AG08396 (cell line): ENCODE measurements around the gene GNAT2.

ENCODE experiments used
- DNase-seq: peaks from one replicate; pipeline ENCODE4 v3.0.0; 2012; ENCODE audit warnings: low spot score, mixed read lengths

GNAT2 gene

DNA sequence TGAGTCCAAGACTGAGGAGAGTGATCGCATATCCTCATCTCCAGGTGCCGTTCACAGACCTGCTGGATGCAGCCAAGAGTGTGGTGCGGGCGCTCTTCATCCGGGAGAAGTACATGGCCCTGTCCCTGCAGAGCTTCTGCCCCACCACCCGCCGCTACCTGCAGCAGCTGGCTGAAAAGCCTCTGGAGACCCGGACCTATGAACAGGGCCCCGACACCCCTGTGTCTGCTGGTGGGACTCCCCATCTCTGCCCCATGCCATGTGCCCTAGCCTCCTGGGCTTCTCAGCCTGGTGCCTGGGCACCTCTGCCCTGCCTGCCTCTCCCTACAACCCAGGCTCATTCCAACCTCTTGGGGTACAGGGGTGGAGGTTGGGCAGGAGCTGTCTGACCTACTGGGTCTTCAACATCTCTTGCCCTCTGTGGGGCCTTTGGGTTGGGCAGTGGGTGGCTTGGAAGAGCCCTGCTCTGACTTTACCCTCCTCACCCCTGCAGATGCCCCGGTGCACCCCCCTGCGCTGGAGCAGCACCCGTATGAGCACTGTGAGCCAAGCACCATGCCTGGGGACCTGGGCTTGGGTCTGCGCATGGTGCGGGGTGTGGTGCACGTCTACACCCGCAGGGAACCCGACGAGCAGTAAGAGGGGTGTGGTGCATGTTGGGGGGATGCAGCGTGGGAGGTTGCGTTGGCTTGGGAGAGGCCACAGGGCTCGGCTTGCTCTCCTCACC, 7.4 kb upstream of the GNAT2 start:
- no peak for DNase-seq

GRCh38 chr1:109625601-109626560, 6.5 kb upstream of the GNAT2 start:
- DNase-seq: no peak

- DNase-seq: no peak
These were observed 5.8 kb upstream of the GNAT2 start for GRCh38 chr1:109625176-109625575.

DNA sequence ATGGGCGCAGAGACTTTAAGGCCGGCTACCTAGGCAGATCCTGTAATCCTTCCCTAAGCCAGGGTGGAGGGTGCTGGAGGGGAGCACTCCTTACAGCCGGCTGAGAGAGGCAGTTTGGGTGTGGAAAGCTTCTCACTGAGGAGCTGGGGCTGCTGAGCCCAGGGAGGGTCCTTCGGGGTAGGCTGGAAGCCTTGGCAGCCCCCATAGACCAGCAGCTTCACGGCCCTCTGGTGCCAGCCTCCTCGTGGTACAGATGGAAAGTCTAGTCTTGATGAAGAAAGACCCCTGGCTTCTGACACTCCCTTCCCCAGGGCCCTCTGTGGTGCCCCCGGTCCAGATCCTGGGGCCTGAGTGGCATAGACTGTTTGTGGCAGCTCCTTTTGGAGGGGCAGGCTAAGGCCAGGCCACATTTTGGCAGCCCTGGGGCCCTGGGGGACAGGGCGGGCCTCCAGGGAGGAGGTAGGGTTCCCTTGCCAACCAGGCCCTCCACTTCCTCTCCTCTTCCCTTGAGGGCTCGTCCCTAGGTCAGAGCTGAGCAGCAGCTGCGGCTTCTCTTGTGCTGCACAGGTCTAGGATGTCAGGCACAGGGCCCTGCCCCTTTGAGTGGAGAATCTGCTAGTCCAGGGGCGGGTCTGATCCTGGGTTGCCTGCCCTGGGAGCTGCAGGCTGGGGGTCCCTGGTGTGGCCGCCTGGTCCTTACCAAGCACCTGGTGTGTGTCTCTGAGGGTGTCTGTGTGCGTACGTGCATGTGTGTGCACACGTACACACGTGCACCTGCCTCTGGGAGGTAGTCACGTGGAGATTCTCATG, 5.0 kb upstream of the GNAT2 start:
- no peak for DNase-seq

GRCh38 chr1:109623601-109624161, 4.3 kb upstream of the GNAT2 start:
- no peak for DNase-seq

DNA sequence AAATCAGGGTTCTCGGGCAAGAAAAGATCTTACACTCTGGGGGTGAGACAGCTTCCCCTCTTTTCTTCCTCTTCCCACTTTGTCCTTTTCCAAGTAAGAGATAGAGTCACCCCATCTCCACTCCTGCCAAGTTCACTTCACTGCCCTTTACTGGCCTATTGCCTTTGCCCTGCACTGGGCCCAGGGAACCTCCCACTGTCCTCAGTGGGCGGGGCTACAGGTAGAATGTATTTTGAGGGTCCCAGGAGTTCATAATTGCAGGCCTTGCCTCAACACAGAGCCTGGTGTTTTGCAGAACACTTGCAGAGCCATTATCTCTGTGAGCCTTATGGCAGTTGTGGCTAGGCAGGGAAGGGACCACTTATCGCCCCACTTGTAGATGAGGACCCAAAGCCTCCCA, 3.5 kb upstream of the GNAT2 start:
- no peak for DNase-seq

- no peak for DNase-seq
These were observed 2.9 kb upstream of the GNAT2 start for GRCh38 chr1:109622137-109622892.

DNA sequence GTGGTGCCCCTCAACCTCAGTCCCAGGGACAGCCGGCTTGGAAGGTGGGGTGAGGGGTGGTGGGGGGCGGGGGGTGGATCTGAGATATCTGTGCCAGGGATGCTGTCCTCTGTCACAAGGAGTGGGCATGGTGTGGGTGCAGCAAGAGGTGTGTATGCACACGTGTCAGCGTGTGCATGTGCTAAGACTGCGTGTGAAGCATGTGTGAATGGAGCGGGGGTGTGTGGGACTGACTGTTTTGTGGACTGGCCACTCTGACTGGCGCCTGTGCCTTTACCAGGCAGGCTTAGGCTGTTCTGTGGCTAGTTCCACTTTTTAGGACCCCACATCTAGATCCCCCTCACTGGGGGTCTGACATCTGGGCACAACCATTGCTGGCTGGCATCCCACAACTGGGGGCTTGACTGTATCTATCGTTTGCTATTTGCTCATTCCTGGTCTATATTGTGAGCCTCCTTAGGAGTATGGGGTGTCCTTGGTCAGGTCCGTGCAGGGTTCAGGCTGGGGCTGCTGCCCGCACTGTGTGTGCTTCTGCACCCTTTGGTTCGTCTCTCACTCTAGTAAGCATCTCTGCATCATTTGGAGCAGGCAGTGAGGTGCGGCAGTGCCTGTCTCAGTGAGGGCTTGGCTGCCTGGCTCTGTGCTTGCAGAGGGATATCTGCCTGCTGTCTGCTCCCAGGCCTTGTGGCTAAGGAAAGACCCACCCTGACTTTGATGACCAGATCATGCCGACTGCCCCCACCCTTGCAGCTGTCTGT, 2.1 kb upstream of the GNAT2 start:
- DNase-seq: peak; percentile 55

GRCh38 chr1:109620841-109621286, 1.4 kb upstream of the GNAT2 start:
- peak; percentile 96 for DNase-seq

GRCh38 chr1:109620401-109620791, 980 bp upstream of the GNAT2 start:
- DNase-seq: peak; percentile 82

DNA sequence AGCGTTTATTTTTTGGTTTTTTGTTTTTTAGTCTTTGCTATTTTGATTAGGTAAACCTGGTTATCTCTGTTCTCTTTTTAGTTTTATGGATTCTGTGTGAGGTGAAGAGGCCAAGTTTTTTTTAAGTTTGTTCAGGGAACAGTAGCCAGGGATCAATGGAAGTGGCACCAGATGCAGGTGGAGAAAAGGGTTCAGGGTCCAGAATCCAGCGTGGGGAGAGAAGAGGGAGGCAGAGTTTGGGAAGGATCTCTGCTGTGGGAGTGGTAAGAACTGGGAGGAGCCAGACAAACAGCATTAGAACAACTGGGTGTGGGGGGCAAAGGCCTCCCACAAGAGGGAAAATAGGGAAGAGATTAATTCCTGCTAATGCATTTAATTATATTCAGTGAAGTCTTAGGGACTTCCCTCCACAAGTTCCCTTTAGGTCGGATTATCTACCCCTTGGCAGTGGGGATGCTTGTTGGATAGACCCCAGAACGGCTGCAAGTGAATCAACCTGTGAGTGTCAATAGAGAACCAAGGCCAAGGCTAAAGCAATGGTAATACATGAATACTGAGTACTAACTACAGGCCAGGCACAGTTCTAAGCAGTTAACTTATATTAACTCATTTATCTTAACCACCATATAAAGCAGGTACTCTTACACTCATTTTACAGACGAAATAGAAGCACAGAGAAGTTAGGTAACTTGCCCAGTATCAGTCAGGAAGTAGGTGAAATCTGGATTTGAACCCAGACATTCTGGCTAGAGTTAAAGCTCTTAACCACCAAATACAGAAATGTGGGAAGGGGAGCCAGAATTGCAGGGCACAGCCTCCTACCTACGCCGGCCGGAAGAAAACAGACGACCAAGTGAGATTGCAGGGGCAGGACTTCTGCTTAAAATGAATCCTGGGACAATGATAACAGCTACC, 498 bp downstream of the GNAT2 start:
- no peak for DNase-seq

GRCh38 chr1:109617291-109617801, 2.1 kb downstream of the GNAT2 start:
- DNase-seq: peak; percentile 74

- DNase-seq: no peak
These were observed 3.0 kb downstream of the GNAT2 start for GRCh38 chr1:109616391-109616790.

- DNase-seq: no peak
These were observed 3.5 kb downstream of the GNAT2 start for GRCh38 chr1:109615879-109616278.

DNA sequence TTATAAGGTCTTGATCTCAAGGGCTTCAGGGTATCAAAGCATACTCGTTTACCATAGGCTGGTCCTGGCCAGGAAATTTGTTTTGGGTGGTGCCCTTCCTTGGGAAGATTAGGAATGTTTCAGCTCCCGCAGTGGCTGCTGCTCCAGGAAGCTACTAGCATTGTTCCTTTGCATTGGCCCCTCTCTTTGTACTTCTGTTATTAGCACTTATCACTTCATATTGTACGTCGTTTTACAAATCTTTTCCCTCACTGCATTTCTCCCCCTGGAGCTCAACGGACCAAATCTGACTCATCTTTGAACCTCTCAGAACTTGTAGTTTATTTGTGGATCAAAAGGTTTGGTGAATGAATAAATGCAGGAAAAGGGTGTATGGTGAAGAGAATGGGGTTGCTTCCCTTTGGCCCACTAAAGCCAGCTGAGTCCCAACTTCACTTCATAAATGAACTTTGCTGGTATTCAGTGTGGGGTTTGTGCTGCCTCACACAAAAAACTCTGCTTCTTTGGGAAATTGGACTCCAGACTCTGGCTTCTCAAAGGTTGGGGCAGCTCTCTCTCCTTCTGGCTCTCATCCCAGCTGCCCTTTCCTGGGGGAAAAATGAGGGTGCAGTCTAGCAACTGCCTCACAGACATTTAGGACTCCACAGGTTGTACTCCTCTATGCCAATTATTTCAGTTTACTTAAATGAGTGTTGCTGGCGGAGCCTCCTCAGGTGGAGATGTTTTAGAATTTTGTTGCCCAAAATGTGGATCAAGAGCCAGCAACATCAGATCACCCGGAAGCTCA, 5.9 kb downstream of the GNAT2 start:
- no peak for DNase-seq

DNA sequence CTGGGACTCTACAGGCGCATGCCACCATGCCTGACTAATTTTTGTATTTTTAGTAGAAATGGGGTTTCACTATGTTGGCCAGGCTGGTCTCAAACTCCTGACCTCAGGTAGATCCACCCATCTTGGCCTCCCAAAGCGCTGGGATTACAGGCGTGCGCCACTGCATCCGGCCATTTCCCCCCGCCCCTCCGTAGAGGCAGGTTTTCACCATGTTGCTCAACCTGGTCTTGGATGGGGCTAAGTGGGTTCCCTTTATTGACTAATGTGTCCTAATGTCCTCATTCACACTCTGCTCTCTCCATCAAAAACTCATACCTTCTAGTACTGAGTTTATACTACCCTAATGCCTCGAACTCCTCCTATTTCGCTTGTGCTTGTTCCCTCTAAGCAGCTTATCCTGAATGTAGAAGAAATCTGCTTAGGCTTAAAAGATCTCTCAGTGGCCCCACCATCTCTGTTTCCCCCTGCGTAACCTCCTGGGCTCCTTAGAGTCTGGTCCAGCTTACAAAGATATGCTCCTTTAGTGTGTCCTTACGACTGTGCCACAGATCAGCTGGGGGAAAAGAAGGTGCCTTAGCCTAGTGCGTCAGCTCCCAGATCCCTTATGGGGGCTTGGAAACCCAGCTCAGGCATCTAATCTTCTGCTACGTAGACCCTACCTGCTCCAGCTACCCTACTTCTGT, 8.0 kb downstream of the GNAT2 start:
- no peak for DNase-seq

DNA sequence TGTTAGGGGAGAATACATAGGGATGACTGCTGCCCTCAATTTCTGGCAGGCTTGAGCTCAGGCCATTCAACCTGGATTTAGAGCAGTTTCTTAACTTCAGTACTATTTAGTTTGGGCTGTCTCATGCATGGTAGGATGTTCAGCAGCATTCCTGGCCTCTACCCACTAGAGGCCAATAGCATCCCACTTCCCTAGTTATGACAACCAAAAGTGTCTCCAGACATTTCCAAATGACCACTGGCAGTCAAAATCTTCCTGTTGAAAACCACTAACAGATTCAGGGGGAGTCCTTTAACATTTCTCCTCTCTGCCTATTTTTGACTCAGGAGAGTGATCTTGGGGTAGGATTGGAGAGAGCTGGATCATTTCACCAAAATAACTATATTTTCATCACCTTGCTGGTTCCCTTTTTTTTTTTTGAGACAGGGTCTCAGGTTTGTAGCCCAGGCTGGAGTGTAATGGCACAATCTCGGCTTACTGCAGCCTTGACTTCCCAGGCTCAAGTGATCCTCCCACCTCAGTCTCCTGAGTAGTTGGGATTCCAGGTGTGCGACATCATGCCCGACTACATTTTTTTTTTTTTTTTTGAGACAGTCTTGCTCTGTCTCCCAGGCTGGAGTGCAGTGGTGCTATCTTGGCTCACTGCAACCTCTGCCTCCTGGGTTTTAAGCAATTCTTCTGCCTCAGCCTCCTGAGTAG, 8.7 kb downstream of the GNAT2 start:
- no peak for DNase-seq
